Gastroesophageal sphincter (tissue), 4 donors: ENCODE measurements around the gene ADAD2. TPM values are rescaled to one million over a fixed set of nuclear protein-coding genes. Genes with fewer than 3 reads are reported as not detected.

Experiments
- ATAC-seq: fragments of 150-250 bp; one replicate; pipeline ENCODE4 v1.9.1; 2016; ENCODE audit warnings: mild to moderate bottlenecking, moderate library complexity
- H3K27ac ChIP-seq, 4 donors: fragments of 200-600 bp; sonication (generic) in 3 of 4; 1 replicate in 3 of 4; 2 replicates in 1 of 4; pipeline ENCODE4 v1.5.1; 2016 to 2019
- H3K27me3 ChIP-seq: fragments of 200-600 bp; sonication (generic); one replicate; pipeline ENCODE4 v1.5.1; 2019
- H3K36me3 ChIP-seq, 2 donors: fragments of 200-600 bp; sonication (generic); one replicate each; pipeline ENCODE4 v1.5.1; 2019; ENCODE audit warnings: control low read depth in 1 of 2
- H3K4me1 ChIP-seq, 3 donors: fragments of 200-600 bp; sonication (generic); 1 replicate in 2 of 3; 2 replicates in 1 of 3; pipeline ENCODE4 v1.5.1; 2016 to 2019; ENCODE audit warnings: control low read depth in 2 of 3
- H3K4me3 ChIP-seq, 2 donors: fragments of 200-600 bp; sonication (generic); one replicate each; pipeline ENCODE4 v1.5.1; 2019; ENCODE audit warnings: mild to moderate bottlenecking in 1 of 2, moderate library complexity in 1 of 2
- H3K9me3 ChIP-seq, 3 donors: fragments of 200-600 bp; sonication (generic); one replicate each; pipeline ENCODE4 v1.5.1; 2017 to 2019; ENCODE audit warnings: control low read depth in 2 of 3
- EP300 ChIP-seq: sonication (generic); formaldehyde crosslinking; IDR thresholded peaks from one replicate; pipeline ENCODE4 v1.6.1; 2017; ENCODE audit warnings: antibody characterized with exemption, mild to moderate bottlenecking
- POLR2A ChIP-seq, 2 donors: fragments of 450-650 bp; IDR thresholded peaks; one replicate each; pipeline ENCODE4 v1.6.1; 2017; ENCODE audit warnings: antibody characterized with exemption in 2 of 2, mild to moderate bottlenecking in 2 of 2, moderate library complexity in 1 of 2
- POLR2AphosphoS5 ChIP-seq: sonication (generic); formaldehyde crosslinking; IDR thresholded peaks from one replicate; pipeline ENCODE4 v1.6.1; 2017; ENCODE audit warnings: antibody characterized with exemption
- WGBS, 2 donors: methylation state at CpG; one replicate each; pipeline ENCODE4 v1.1.5; 2018; ENCODE audit warnings: low coverage in 1 of 2; 5-methylcytosine and 5-hydroxymethylcytosine counted together
- total RNA-seq, 4 donors: library from RNA; depleted of rRNA; stranded (reverse); fragments of >200 nt; gene quantifications; one replicate each; pipeline ENCODE4 v1.1.0, GENCODE V29; 2016
- TF ChIP-seq, protein P1 (sequence below), 4 experiments: fragments of 200-600 bp in 2 of 4; fragments of 450-650 bp in 2 of 4; sonication (generic) in 1 of 4; IDR thresholded peaks; one replicate each; pipeline ENCODE4 v1.5.1; 2017 to 2019; ENCODE audit warnings: antibody characterized with exemption in 4 of 4, mild to moderate bottlenecking in 2 of 4, moderate library complexity in 2 of 4

The ADAD2 gene
- total RNA-seq, 4 donors from 2014 or later, result 0.27 to 0.47 (median 0.31) TPM; not detected in 1

DNA sequence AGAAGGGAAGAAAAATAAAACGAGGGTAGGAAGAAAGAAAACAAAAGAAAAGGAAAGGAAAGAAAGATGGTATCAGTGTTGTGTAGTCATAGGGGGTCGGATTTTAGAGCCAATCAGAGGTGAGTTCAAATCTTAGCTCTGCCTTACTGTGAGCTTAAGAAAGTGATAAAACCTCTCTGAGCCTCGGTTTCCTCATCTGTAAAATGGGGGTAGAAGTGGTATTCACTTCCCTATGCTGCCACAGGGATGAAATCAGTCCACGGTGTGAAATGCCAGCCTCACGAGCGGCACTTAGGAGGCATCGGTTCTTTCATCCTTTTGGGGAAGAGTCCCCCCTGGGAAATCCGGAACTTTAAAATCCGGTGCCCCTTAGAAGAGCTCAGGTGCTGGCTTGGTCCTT is 42.8 kb downstream of the ADAD2 start:
- H3K4me3 ChIP-seq, result no peak overlapping the region
- peaks cover 12% of the 10 kb centered on the region for H3K27me3 ChIP-seq
- H3K9me3 ChIP-seq, result no peaks in the 10 kb centered on the region
- ATAC-seq, result no peak
- no peaks in the 10 kb centered on the region for H3K36me3 ChIP-seq
- H3K4me1 ChIP-seq, result peaks cover 0 to 14% (median 0%) of the 10 kb centered on the region in 3 donors
- H3K27ac ChIP-seq, result peak overlapping the region in 1 of 4 donors; percentile 56
- TF ChIP-seq, protein P1, sequence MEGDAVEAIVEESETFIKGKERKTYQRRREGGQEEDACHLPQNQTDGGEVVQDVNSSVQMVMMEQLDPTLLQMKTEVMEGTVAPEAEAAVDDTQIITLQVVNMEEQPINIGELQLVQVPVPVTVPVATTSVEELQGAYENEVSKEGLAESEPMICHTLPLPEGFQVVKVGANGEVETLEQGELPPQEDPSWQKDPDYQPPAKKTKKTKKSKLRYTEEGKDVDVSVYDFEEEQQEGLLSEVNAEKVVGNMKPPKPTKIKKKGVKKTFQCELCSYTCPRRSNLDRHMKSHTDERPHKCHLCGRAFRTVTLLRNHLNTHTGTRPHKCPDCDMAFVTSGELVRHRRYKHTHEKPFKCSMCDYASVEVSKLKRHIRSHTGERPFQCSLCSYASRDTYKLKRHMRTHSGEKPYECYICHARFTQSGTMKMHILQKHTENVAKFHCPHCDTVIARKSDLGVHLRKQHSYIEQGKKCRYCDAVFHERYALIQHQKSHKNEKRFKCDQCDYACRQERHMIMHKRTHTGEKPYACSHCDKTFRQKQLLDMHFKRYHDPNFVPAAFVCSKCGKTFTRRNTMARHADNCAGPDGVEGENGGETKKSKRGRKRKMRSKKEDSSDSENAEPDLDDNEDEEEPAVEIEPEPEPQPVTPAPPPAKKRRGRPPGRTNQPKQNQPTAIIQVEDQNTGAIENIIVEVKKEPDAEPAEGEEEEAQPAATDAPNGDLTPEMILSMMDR (IDR thresholded peaks at IDR 0.05), result no peak
- TF ChIP-seq EP300 (no peak), POLR2AphosphoS5 (no peak), POLR2A (IDR thresholded peaks at IDR 0.05) (no peak)
- 81 to 83% methylated on average over 9 of the region's 9 CpGs for WGBS, 2 donors

DNA sequence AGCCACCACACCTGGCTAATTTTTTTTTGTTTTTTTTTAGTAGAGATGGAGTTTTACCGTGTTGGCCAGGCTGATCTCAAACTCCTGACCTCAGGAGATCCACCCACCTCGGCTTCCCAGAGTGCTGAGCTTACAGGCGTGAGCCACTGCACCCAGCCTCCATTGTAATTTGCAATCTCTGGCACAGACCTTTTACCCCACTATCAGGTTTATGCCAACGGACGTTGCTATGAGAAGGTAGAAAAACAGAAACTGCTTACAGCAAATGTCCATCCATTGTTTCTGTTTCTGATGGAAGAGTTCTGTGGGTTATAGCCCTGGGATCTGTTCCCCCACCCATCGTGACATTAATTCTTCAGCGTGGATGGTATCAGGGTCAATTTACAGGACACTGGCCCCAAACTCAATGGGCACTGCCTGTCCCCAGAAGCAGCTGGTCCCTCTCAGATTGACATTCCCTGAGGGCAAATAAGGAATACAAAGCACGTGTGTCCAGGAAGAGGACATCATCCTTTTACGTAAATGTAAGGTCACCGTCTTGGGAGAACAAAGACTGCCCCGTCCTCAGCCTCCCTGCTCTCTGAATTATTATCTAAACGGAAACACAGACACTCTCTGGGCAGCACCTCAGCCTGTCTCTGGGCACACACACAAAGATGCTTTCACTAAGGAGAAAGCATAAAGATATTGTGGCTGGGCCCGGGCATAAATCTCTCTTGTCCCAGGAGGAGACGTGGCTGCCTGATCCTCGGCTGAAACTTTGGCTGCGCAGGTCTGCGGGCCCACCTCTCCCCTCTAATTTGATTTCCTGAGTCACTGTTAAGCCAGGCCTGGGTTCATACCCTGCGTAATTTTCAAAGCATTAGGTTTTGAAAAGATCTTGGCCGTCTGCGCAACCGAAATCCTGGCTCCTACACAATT is 43.6 kb downstream of the ADAD2 start:
- H3K4me1 ChIP-seq, result peaks cover 0 to 14% (median 0%) of the 10 kb centered on the region in 3 donors
- TF ChIP-seq POLR2AphosphoS5, result peak; percentile 9
- TF ChIP-seq, protein P1 (IDR thresholded peaks at IDR 0.05), result no peak
- H3K36me3 ChIP-seq, result no peaks in the 10 kb centered on the region
- H3K4me3 ChIP-seq, result no peak overlapping the region
- no peak for ATAC-seq
- peaks cover 15% of the 10 kb centered on the region for H3K27me3 ChIP-seq
- H3K9me3 ChIP-seq, result no peaks in the 10 kb centered on the region
- WGBS, 2 donors, result 45 to 66% methylated on average over 12 to 16 of the region's 21 CpGs
- peak overlapping the region in 2 of 4 donors; percentile 50 to 56 for H3K27ac ChIP-seq

DNA sequence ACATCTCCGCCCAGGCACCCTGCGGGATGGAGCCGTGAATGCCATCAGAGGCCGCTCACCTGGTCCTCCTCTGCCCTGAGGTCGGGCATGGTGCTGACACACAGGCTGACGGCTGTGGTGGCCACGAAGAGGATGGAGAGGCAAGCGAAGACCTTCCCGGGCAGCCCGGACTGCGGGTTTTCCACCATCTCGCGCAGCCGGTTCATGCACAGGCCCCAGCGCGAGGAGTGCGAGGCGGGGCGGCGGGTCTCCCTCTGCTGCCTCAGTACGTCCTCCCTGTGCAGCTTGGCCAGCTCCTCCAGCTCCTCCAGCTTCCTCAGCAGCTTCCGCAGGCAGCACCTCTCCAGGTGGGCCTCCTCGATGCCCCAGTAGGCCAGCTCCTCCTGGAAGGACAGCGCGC is 45.7 kb downstream of the ADAD2 start:
- TF ChIP-seq POLR2AphosphoS5, result no peak
- no peak for TF ChIP-seq POLR2A (IDR thresholded peaks at IDR 0.05)
- TF ChIP-seq, protein P1 (IDR thresholded peaks at IDR 0.05), result no peak
- no peak for TF ChIP-seq EP300
- Histone ChIP-seq H3K27ac (no peak overlapping the region), H3K9me3 (no peaks in the 10 kb centered on the region), H3K36me3 (no peaks in the 10 kb centered on the region), H3K27me3 (peaks cover 25% of the 10 kb centered on the region), H3K4me3 (no peak overlapping the region), H3K4me1 (peaks cover 0 to 14% (median 0%) of the 10 kb centered on the region in 3 donors)
- WGBS, 2 donors, result 88% methylated on average over 8 of the region's 25 CpGs; no CpG with 5 or more reads in 1 of the 2 donors
- no peak for ATAC-seq

DNA sequence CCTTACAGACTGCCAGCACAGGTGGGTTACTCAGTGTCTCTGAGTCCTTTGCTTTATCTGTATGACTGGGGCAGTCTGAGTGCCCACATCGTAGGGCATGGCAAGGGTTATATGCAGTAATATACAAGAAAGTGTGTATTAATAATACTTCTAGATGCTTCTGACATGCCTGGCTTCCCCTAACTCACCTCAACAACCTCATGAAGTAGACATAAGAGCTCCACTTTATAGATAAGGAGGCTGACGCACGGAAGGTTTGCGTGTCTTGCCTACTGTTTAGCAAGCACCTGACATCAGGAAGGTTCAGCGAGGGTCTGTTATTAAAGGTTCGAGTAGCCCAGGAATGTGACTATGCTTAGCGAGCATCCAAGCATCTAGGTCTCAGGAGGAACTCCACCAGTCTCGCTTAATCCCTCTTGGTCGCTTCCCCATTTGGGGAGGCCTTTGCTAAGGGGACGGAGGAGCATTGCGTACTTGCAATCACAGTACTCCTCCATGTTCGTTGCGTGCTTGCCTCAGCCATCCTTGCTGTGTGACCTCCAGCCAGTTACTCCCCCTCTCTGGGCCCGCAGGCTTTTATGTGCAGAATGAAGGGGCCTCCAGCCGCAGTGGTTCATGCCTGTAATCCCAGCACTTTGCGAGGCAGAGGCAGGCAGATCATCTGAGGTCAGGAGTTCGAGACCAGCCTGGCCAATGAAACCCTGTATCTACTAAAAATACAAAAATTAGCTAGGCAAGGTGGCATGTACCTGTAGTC is 47.2 kb downstream of the ADAD2 start:
- H3K27ac ChIP-seq, result no peak overlapping the region
- H3K9me3 ChIP-seq, result no peaks in the 10 kb centered on the region
- TF ChIP-seq POLR2A (IDR thresholded peaks at IDR 0.05), result no peak
- TF ChIP-seq, protein P1 (IDR thresholded peaks at IDR 0.05), result no peak
- TF ChIP-seq EP300, result no peak
- no peak for TF ChIP-seq POLR2AphosphoS5
- H3K36me3 ChIP-seq, result no peaks in the 10 kb centered on the region
- WGBS, 2 donors, result 60 to 70% methylated on average over 2 to 4 of the region's 17 CpGs
- H3K4me3 ChIP-seq, result no peak overlapping the region
- peaks cover 37% of the 10 kb centered on the region for H3K27me3 ChIP-seq
- peaks cover 0 to 14% (median 0%) of the 10 kb centered on the region in 3 donors for H3K4me1 ChIP-seq
- ATAC-seq, result no peak
